OCI-LY1 (cell line): ENCODE results near the gene GJC3.

Experiments
- EZH2 ChIP-seq: fragments of 200-600 bp; sonication (generic), shearing (Covaris generic); IDR thresholded peaks from 2 replicates; pipeline ENCODE4 v1.8.0; 2017; ENCODE audit warnings: borderline replicate concordance, mixed run types, mild to moderate bottlenecking, antibody characterized with exemption, low read length, moderate library complexity, mixed read lengths
- TF ChIP-seq, protein P1 (sequence below): fragments of 200-600 bp; sonication (generic), shearing (Covaris generic); IDR thresholded peaks from 2 replicates; pipeline ENCODE4 v1.5.1; 2017; ENCODE audit warnings: mild to moderate bottlenecking, antibody characterized with exemption, low read length, moderate library complexity, mixed read lengths

- TF ChIP-seq, protein P1, sequence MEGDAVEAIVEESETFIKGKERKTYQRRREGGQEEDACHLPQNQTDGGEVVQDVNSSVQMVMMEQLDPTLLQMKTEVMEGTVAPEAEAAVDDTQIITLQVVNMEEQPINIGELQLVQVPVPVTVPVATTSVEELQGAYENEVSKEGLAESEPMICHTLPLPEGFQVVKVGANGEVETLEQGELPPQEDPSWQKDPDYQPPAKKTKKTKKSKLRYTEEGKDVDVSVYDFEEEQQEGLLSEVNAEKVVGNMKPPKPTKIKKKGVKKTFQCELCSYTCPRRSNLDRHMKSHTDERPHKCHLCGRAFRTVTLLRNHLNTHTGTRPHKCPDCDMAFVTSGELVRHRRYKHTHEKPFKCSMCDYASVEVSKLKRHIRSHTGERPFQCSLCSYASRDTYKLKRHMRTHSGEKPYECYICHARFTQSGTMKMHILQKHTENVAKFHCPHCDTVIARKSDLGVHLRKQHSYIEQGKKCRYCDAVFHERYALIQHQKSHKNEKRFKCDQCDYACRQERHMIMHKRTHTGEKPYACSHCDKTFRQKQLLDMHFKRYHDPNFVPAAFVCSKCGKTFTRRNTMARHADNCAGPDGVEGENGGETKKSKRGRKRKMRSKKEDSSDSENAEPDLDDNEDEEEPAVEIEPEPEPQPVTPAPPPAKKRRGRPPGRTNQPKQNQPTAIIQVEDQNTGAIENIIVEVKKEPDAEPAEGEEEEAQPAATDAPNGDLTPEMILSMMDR, result no peak
- no peak for TF ChIP-seq EZH2
Measured at GRCh38 chr7:99958564-99959227, 29.3 kb upstream of the GJC3 start.
